GM12865 (cell line): Measurements from ENCODE around the gene ACTN2.
A peak's percentile ranks its signal among the peaks of the same experiment; 100 is the strongest.

ENCODE experiments used
- DNase-seq: peaks from one replicate; pipeline ENCODE4 v3.0.0; 2010; ENCODE audit warnings: low read depth
- H3K4me3 ChIP-seq: 2 replicates; pipeline ENCODE4 v1.5.1; 2011; ENCODE audit warnings: mild to moderate bottlenecking, low read depth, low read length, control low read depth
- TF ChIP-seq, protein P1 (sequence below): IDR thresholded peaks from 2 replicates; pipeline ENCODE4 v1.5.1; 2011; ENCODE audit warnings: low read length, control low read depth, low read depth, inconsistent platforms; ENCODE audit not compliant: insufficient read depth; ENCODE audit errors: missing control alignments

Gene ACTN2

DNA sequence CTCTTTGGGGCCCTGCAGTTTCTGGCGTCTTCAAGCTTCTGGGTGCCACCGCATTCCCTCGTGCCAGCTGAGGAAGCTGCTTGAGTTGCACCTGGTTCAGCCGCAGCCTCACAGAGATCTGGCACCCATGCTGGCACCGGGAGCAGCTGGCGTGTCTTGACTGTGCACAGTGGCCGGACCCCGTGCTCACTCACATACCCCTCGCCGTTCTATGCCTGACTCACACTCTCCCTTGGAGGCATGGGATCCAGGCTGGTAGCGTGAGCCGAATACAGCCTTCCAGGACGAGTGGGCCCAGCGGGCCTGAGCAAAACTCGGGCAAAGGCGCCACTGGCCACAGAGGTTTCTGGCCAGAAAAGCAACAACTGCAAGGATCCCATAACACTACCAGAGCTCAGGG lies 100.2 kb downstream of the ACTN2 start:
- DNase-seq, result no peak
- H3K4me3 ChIP-seq, result no peak overlapping the region
- TF ChIP-seq, protein P1, sequence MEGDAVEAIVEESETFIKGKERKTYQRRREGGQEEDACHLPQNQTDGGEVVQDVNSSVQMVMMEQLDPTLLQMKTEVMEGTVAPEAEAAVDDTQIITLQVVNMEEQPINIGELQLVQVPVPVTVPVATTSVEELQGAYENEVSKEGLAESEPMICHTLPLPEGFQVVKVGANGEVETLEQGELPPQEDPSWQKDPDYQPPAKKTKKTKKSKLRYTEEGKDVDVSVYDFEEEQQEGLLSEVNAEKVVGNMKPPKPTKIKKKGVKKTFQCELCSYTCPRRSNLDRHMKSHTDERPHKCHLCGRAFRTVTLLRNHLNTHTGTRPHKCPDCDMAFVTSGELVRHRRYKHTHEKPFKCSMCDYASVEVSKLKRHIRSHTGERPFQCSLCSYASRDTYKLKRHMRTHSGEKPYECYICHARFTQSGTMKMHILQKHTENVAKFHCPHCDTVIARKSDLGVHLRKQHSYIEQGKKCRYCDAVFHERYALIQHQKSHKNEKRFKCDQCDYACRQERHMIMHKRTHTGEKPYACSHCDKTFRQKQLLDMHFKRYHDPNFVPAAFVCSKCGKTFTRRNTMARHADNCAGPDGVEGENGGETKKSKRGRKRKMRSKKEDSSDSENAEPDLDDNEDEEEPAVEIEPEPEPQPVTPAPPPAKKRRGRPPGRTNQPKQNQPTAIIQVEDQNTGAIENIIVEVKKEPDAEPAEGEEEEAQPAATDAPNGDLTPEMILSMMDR, result no peak

DNA sequence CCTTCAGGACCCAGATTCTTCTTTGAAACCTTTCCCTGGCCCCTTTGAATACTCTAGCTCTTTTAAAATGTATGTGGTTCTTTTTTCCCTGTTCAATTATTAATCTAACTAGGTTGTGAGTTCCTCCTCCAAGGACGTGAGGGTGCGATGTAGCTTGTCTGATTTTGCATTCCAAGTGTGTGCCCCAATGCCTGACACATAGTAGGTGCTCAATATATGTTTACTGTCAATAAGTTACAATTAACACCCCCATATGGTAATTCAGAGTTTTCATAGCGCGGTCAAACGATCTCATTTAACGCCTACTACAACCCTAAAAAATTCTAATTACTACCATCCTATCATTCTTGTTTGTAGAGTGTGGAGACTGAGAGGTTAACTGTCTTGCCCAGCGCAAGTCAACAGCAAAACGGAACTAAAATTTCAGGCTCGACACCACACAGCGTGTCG lies 108.3 kb downstream of the ACTN2 start:
- DNase-seq, result no peak
- peak overlapping the region; percentile 84 for H3K4me3 ChIP-seq
- TF ChIP-seq, protein P1, result no peak

DNA sequence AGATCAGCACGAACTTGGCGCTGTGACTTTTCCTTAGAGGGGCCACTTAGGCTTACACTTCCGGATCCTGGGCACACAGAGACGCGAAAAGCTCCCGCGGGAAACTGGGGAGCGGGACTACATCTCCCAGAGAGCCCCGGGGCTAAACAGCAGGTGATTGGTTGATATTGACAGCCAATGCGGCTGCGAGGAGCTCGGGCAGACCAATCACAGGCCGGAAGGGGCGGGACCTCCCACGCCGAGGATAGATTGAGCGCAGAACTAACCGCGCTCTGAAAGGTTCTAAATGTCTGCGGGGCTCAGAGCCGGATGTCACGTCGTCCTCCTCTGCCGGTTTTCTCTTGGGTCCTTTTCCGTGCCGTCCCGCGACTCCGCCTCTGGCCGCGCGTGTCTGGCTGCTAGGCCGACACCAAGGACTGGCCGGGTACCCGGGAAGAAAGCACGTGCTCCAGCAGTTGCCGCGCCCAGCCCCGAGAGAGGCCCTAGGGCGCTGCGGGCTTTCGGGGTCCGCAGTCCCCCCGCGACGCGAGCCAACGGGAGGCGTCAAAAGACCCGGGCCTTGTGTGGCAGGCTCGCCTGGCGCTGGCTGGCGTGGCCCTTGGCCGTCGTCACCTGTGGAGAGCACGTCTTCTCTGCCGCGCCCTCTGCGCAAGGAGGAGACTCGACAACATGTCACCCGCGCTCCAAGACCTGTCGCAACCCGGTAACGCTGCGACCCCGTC lies 108.9 kb downstream of the ACTN2 start, which contains the start of gene MTR:
Gene MTR (plus strand): TSS at position 258 of the 722 bp plus-strand sequence. CDS start 412 bp downstream, at position 670.
- TF ChIP-seq, protein P1, result no peak
- H3K4me3 ChIP-seq, result peak within 1 kb of the TSS; percentile 84
- peak; percentile 98 for DNase-seq

DNA sequence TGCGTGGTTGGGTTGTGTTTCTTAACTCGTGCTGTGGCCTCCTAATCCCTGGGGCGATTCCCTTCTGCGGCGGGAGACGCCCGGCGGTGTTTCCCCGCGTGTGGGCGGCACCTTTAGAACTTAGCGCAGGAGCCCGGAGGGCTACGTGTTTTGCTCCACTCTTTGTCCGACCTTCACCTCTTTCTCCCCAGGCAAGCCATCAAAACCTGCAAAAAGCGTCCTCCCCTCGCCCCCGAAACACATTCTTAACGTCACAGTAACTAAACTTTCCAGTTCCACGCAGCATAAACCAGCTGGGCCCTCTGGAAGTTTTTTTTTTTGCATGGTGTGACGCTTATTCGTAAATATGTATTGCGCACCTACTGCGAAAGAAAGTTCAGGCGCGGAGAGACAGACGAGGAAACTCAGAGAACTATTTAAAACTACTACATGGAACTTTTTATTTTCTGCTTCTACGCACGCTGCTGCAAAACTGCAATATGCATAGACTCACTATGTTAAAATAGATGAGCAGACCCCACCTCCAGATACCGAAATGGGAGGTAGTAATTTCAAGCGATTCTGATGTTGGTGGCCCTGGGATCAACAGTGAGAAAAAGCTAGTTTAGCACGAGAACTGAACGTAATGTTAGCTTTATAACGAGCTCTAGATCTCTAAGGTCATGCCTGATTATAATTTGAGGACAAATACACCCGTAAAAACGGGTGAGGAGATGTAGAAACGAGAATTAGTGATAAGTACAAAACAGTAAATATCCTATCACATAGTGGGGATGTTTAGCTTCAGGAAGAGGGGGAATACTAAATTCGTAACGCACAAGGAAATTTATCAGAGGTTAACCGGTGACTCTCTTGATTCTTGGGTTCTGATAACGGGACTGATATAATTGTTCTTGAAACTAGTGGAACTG lies 109.7 kb downstream of the ACTN2 start:
- DNase-seq, result no peak
- peak overlapping the region; percentile 84 for H3K4me3 ChIP-seq
- TF ChIP-seq, protein P1, result no peak

DNA sequence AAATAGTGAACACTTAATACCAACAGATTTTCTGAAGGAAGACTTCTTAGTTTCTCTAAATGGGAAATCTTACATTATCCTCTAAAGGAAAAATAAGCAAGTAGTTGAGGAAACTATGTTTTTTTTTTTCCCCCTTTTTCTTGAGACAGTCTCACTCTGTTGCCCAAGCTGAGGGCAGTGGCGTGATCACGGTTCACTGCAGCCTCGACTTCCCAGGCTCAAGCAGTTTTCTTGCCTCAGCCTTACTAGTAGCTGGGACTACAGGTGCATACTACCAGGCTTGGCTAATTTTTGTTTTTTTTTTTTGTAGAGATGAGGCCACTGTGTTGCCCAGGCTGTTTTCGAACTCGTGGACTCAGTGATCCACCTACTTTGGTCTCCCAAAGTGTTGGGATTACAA lies 112.7 kb downstream of the ACTN2 start:
- H3K4me3 ChIP-seq, result no peak overlapping the region
- TF ChIP-seq, protein P1, result no peak
- DNase-seq, result no peak

DNA sequence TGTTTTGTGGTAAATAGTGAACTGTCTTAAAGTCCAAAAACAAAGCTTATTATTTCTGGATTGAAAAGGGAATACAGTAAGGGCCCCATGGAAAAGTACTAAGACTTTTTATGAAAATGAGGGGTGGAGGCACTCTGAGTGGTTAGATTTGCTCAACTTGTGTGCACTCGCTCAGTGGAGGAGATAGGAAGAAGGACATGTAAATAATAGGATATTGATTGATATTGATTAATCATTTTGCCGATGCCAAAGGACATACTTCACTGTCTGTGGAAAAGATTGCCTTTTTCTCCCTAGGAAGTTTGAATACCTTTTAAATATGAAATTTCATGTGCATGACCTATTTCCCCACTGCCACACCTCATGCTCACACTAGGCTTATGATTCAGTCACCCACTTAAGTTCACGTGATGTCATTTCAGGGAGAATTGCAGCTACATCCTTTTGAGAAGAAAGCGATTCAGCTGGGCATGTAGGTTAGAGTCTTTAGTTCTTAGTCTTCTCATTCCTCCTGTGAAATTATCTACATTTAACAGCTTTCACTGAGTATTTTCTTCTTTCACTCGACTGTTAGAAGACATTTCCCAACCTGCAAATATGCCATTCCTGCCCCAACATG lies 113.8 kb downstream of the ACTN2 start:
- TF ChIP-seq, protein P1, result no peak
- DNase-seq, result peak; percentile 16
- no peak overlapping the region for H3K4me3 ChIP-seq
